K562 (cell line): ENCODE data around the gene MAP1LC3B2. TPM values are rescaled to one million over a fixed set of nuclear protein-coding genes. Genes with fewer than 3 reads are reported as not detected.

ENCODE experiments used
- ELF1 ChIP-seq: fragments of 200-800 bp; sonication (Bioruptor generic); IDR thresholded peaks from 2 replicates; pipeline ENCODE4 v1.6.1; 2016; ENCODE audit warnings: missing genetic modification characterization, missing compliant biosample characterization
- MGA ChIP-seq: fragments of 450-650 bp; IDR thresholded peaks from 2 replicates; pipeline ENCODE4 v1.6.1; 2016; ENCODE audit warnings: mild to moderate bottlenecking, moderate library complexity
- MYC ChIP-seq, 2 experiments: fragments of 250-450 bp in 1 of 2; sonication (Bioruptor Pico) in 1 of 2; IDR thresholded peaks; 2 replicates each; pipeline versions ENCODE4 v1.5.1 to v1.6.1; 2012 to 2021; ENCODE audit warnings: low read depth in 2 of 2, borderline replicate concordance in 1 of 2, improper control_type of control experiment in 1 of 2, low read length in 1 of 2, mild to moderate bottlenecking in 1 of 2, moderate library complexity in 1 of 2
- NFRKB ChIP-seq: fragments of 450-650 bp; IDR thresholded peaks from 2 replicates; pipeline ENCODE4 v1.6.1; 2016; ENCODE audit warnings: low read depth
- PTRF ChIP-seq: fragments of 450-650 bp; IDR thresholded peaks from 2 replicates; pipeline ENCODE4 v1.6.1; 2016; ENCODE audit warnings: mild to moderate bottlenecking, missing genetic modification characterization, missing compliant biosample characterization
- UBTF ChIP-seq, 2 experiments: IDR thresholded peaks; 2 replicates each; pipeline ENCODE4 v1.6.1; 2012; ENCODE audit warnings: improper control_type of control experiment in 2 of 2, low read depth in 2 of 2, low read length in 2 of 2, borderline replicate concordance in 1 of 2
- ZFP1 ChIP-seq: fragments of 450-650 bp; formaldehyde crosslinking; IDR thresholded peaks from 2 replicates; pipeline ENCODE4 v1.4.0; 2020; ENCODE audit warnings: mild to moderate bottlenecking, mixed read lengths
- ZFP36 ChIP-seq: fragments of 150-350 bp; IDR thresholded peaks from 2 replicates; pipeline ENCODE4 v1.6.1; 2018; ENCODE audit warnings: low read length, low read depth; ENCODE audit not compliant: partially characterized antibody
- ZNF384 ChIP-seq: IDR thresholded peaks from 2 replicates; pipeline ENCODE4 v1.6.1; 2012; ENCODE audit warnings: low read depth, low read length, improper control_type of control experiment
- polyA plus RNA-seq, 8 experiments: library from polyadenylated mRNA; depleted of rRNA in 4 of 8; stranded (reverse) in 5 of 8; unstranded in 3 of 8; fragments of >200 nt; fragmentation: Nextera tagmentation in 2 of 8; fragmentation: Illumina TruSeq in 1 of 8; extraction: Ambion mirVana in 2 of 8; extraction: Trizol in 1 of 8; gene quantifications; 2 replicates each; pipeline versions ENCODE4 v1.2.1 to v1.2.3, GENCODE V29; 2011 to 2014; ENCODE audit warnings: inconsistent platforms in 1 of 8, missing spikeins in 1 of 8
- total RNA-seq, 7 experiments: library from RNA; depleted of rRNA in 6 of 7; stranded (reverse); fragments of >200 nt in 6 of 7; fragmentation: Illumina TruSeq in 2 of 7; extraction: Trizol in 2 of 7; gene quantifications; 2 replicates each; pipeline versions ENCODE4 v1.2.1 to v1.2.3, GENCODE V29; 2011 to 2021; ENCODE audit warnings: low replicate concordance in 1 of 7

MAP1LC3B2 gene
- total and polyA plus RNA-seq, 9 of the 15 experiments (the other 6 are each of a cell fraction or from before 2014, with no cell fraction given), result 0.53 to 2.8 (median 0.76) TPM; not detected in 2

- TF ChIP-seq NFRKB, result peak; percentile 87
- TF ChIP-seq ZNF384, result peak; percentile 37; the same call in 1 of the 2 replicates
- TF ChIP-seq UBTF (IDR thresholded peaks at IDR 0.05; ENCODE audit: borderline replicate concordance in 1 of 2, low read depth in 2 of 2, low read length in 2 of 2), result 0 out of 4 replicates have a peak, but pooled peaks of 1 of the 2 experiments have one; percentile 14
- TF ChIP-seq ELF1 (tag), result peak; percentile 3; the same call in 1 of the 2 replicates
- 0 out of 2 replicates have a peak, but pooled peaks have one; percentile 42 for TF ChIP-seq PTRF (tag)
- no peak for TF ChIP-seq ZFP1 (CRISPR knock-in tag)
- TF ChIP-seq MGA, result peak; percentile 74
- peak; percentile 71 for TF ChIP-seq ZFP36
- peak; percentile 79 for TF ChIP-seq MYC (IDR thresholded peaks at IDR 0.05; ENCODE audit: low read depth, low read length)
- TF ChIP-seq MYC (CRISPR knock-in tag; IDR thresholded peaks at IDR 0.05; ENCODE audit: borderline replicate concordance, low read depth), result no peak
These were observed 660 bp upstream of the MAP1LC3B2 start (continued) for GRCh38 chr12:116558280-116559161.
